Measurements from ENCODE around the gene GDPGP1. TPM values are rescaled to one million over a fixed set of nuclear protein-coding genes. Genes with fewer than 3 reads are reported as not detected.
A peak's percentile ranks its signal among the peaks of the same experiment; 100 is the strongest.

The GDPGP1 gene
- total RNA-seq, 1 experiment from 2014 or later, result 15.4 TPM

- Histone ChIP-seq H3K27me3 (ENCODE audit: insufficient read depth, low read length) (no peaks in the 10 kb centered on the region), H3K9me2 (ENCODE audit: insufficient read depth) (no peaks in the 10 kb centered on the region), H3K79me2 (ENCODE audit: insufficient read depth, low read length) (no peaks in the 10 kb centered on the region), H4K20me1 (ENCODE audit: insufficient read depth) (no peaks in the 10 kb centered on the region), H3K4me2 (ENCODE audit: low read length) (peak within 1 kb of the TSS; percentile 97), H3K36me3 (ENCODE audit: control insufficient read depth in 1 of 2, insufficient read depth in 2 of 2, low read length in 2 of 2) (no peaks in the 10 kb centered on the region), H3K27ac (ENCODE audit: low read depth, low read length) (peak within 1 kb of the TSS; percentile 15; the same call in 1 of the 2 replicates), H2AFZ (ENCODE audit: low read depth, low read length, poor library complexity, severe bottlenecking) (peak within 1 kb of the TSS; percentile 33), H3K4me1 (ENCODE audit: control insufficient read depth in 1 of 2, insufficient read depth in 2 of 2, low read length in 2 of 2) (peaks cover 7 to 18% of the 10 kb centered on the region in 2 experiments; a peak in 3 of 4 replicates), H3K9ac (ENCODE audit: low read length) (peak within 1 kb of the TSS; percentile 67), H3K4me3 (replicated peaks in 1 of 2; ENCODE audit: low read depth in 1 of 2, low read length in 2 of 2) (peak within 1 kb of the TSS; percentile 54 to 64), H3K9me3 (ENCODE audit: control insufficient read depth in 1 of 2, insufficient read depth in 1 of 2, low read depth in 1 of 2, low read length in 2 of 2) (no peaks in the 10 kb centered on the region)
- BruUV-seq (replicated peaks), result no TSS peak
- RAD21 ChIA-PET (ENCODE audit: low non-redundant PET in 1 of 2, low total read pairs in 2 of 2, uncharacterized antibody in 2 of 2, unreplicated experiment in 2 of 2), result interaction anchor here (0.7 to 1.5 kb wide), 3 partner anchors 16 to 35 kb away, joined by 3 to 6 read pairs (median 3); partner anchors contain the start of genes CIB1 (in 1 of the 2) and GDPGP1 (in 1 of the 2)
- POLR2A ChIA-PET, result interaction anchor here (0.6 to 1.8 kb wide), 5 partner anchors 11 to 405 kb away, joined by 3 to 9 read pairs (median 3); partner anchors contain the start of genes CIB1 and GDPGP1
- CTCF ChIA-PET, result interaction anchor here (0.7 to 1.3 kb wide), 7 partner anchors 13 to 784 kb away, joined by 3 to 5 read pairs (median 4); partner anchors contain the start of genes CIB1 and GDPGP1
- intact Hi-C loops (cut with micrococcal nuclease), result no loop called here
- ATAC-seq (peak; percentile 98), DNase-seq (ENCODE audit: low read depth, low spot score) (peak; percentile 56)
- no peak for TF ChIP-seq FOSL1 (IDR thresholded peaks at IDR 0.05; ENCODE audit: low read depth)
- TF ChIP-seq POLR2A (IDR thresholded peaks at IDR 0.05; ENCODE audit: borderline replicate concordance, extremely low read depth, insufficient read depth, insufficient read length), result no peak
- TF ChIP-seq EZH2phosphoT487 (IDR thresholded peaks at IDR 0.05; ENCODE audit: borderline replicate concordance), result no peak
- no peak for TF ChIP-seq CBX3 (IDR thresholded peaks at IDR 0.05; ENCODE audit: low read depth)
- TF ChIP-seq CEBPB (IDR thresholded peaks at IDR 0.05; ENCODE audit: low read depth), result no peak
- TF ChIP-seq ZBTB33 (IDR thresholded peaks at IDR 0.05; ENCODE audit: extremely low read depth, insufficient replicate concordance, low read length), result no peak
- peak; percentile 73 for TF ChIP-seq MAX (IDR thresholded peaks at IDR 0.05)
- TF ChIP-seq EGR1 (IDR thresholded peaks at IDR 0.05; ENCODE audit: low read depth), result no peak
- no peak for TF ChIP-seq RAD21 (IDR thresholded peaks at IDR 0.05; ENCODE audit: low read depth)
- no peak for TF ChIP-seq ATF3 (IDR thresholded peaks at IDR 0.05)
- no peak for TF ChIP-seq ZNF274 (IDR thresholded peaks at IDR 0.05; ENCODE audit: low read depth, low read length)
- TF ChIP-seq POLR2AphosphoS5 (IDR thresholded peaks at IDR 0.05; ENCODE audit: low read depth, low read length), result peak; percentile 78
- TF ChIP-seq SRF (IDR thresholded peaks at IDR 0.05; ENCODE audit: low read depth), result no peak
- no peak for TF ChIP-seq REST (IDR thresholded peaks at IDR 0.05; ENCODE audit: low read depth)
- TF ChIP-seq SP1 (IDR thresholded peaks at IDR 0.05; ENCODE audit: low read depth), result 0 out of 2 replicates have a peak, but pooled peaks have one; percentile 36
- TF ChIP-seq ZFX (IDR thresholded peaks at IDR 0.05), result no peak
- no peak for TF ChIP-seq EZH2 (IDR thresholded peaks at IDR 0.05)
- no peak for TF ChIP-seq YY1 (IDR thresholded peaks at IDR 0.05; ENCODE audit: extremely low read depth, insufficient replicate concordance, low read depth, low read length)
Observed at GRCh38 chr15:90249203-90249863, 15.3 kb downstream of the GDPGP1 start, which contains the start of gene TTLL13. Gene TTLL13, plus strand, starts transcription at chr15:90249556. Its CDS starts 1,075 bp downstream, at chr15:90250631.

Data from HCT116 (cell line).